Neutrophil (primary cell): ENCODE results near the gene EYS.

Source experiments
- H3K27ac ChIP-seq: fragments of 200-600 bp; sonication (generic); 2 replicates; pipeline ENCODE4 v1.5.1; 2016; ENCODE audit warnings: mild to moderate bottlenecking, moderate library complexity
- H3K27me3 ChIP-seq: fragments of 200-600 bp; sonication (generic); 2 replicates; pipeline ENCODE4 v1.6.0; 2016; ENCODE audit warnings: mild to moderate bottlenecking
- H3K36me3 ChIP-seq: fragments of 200-600 bp; sonication (generic); 2 replicates; pipeline ENCODE4 v1.5.1; 2017
- H3K4me1 ChIP-seq, 2 experiments: fragments of 200-600 bp in 1 of 2; sonication (generic) in 1 of 2; 1 replicate in 1 of 2; 2 replicates in 1 of 2; pipeline versions ENCODE4 v1.5.1 to v1.6.1; 2013 to 2016; ENCODE audit warnings: low read depth in 1 of 2, low read length in 1 of 2, mild to moderate bottlenecking in 1 of 2, moderate library complexity in 1 of 2; ENCODE audit not compliant: control insufficient read depth in 1 of 2, insufficient read depth in 1 of 2
- H3K4me3 ChIP-seq, 2 experiments: fragments of 200-600 bp in 1 of 2; sonication (generic) in 1 of 2; 1 replicate in 1 of 2; 2 replicates in 1 of 2; pipeline ENCODE4 v1.5.1; 2013 to 2016; ENCODE audit warnings: low read depth in 1 of 2, low read length in 1 of 2, mild to moderate bottlenecking in 1 of 2, moderate library complexity in 1 of 2
- H3K9me3 ChIP-seq: fragments of 200-600 bp; sonication (generic); 2 replicates; pipeline ENCODE4 v1.5.1; 2016
- CTCF ChIP-seq: fragments of 200-600 bp; sonication (generic); IDR thresholded peaks from 2 replicates; pipeline ENCODE4 v1.5.1; 2016; ENCODE audit warnings: antibody characterized with exemption

EYS gene

GRCh38 chr6:65650086-65650485 lies 56.9 kb downstream of the EYS start:
- Histone ChIP-seq H3K4me3 (no peak overlapping the region), H3K27me3 (no peaks in the 10 kb centered on the region), H3K27ac (no peak overlapping the region), H3K4me1 (no peaks in the 10 kb centered on the region), H3K9me3 (no peaks in the 10 kb centered on the region), H3K36me3 (no peaks in the 10 kb centered on the region)
- TF ChIP-seq CTCF = no peak

GRCh38 chr6:65649392-65649791 lies 57.6 kb downstream of the EYS start:
- H3K4me1 ChIP-seq = no peaks in the 10 kb centered on the region
- no peak overlapping the region for H3K27ac ChIP-seq
- H3K4me3 ChIP-seq = no peak overlapping the region
- TF ChIP-seq CTCF = no peak
- no peaks in the 10 kb centered on the region for H3K9me3 ChIP-seq
- no peaks in the 10 kb centered on the region for H3K27me3 ChIP-seq
- no peaks in the 10 kb centered on the region for H3K36me3 ChIP-seq

GRCh38 chr6:65646544-65646943 lies 60.5 kb downstream of the EYS start:
- no peak for TF ChIP-seq CTCF

GRCh38 chr6:65642776-65643175 lies 64.2 kb downstream of the EYS start:
- no peak for TF ChIP-seq CTCF
- no peaks in the 10 kb centered on the region for H3K27me3 ChIP-seq
- no peaks in the 10 kb centered on the region for H3K4me1 ChIP-seq
- H3K27ac ChIP-seq = no peak overlapping the region
- H3K9me3 ChIP-seq = no peaks in the 10 kb centered on the region
- no peaks in the 10 kb centered on the region for H3K36me3 ChIP-seq
- no peak overlapping the region for H3K4me3 ChIP-seq

More at GRCh38 chr6:65646544-65646943, 60.5 kb downstream of the EYS start:
- no peaks in the 10 kb centered on the region for H3K36me3 ChIP-seq
- H3K4me3 ChIP-seq = no peak overlapping the region
- no peaks in the 10 kb centered on the region for H3K27me3 ChIP-seq
- H3K9me3 ChIP-seq = no peaks in the 10 kb centered on the region
- no peak overlapping the region for H3K27ac ChIP-seq
- H3K4me1 ChIP-seq = no peaks in the 10 kb centered on the region

- Histone ChIP-seq H3K27ac (no peak overlapping the region), H3K27me3 (no peaks in the 10 kb centered on the region), H3K36me3 (no peaks in the 10 kb centered on the region), H3K4me1 (no peaks in the 10 kb centered on the region), H3K9me3 (no peaks in the 10 kb centered on the region), H3K4me3 (no peak overlapping the region)
- TF ChIP-seq CTCF = no peak
Observed at GRCh38 chr6:65638047-65638831, 68.8 kb downstream of the EYS start.
